NCI-H82 treated with DMSO at 0.1 percent for 48 hours (cell line): ENCODE measurements around the gene SLC8A1.

Experiments
- DNase-seq: peaks from one replicate; lab custom pipeline; 2025; ENCODE audit not compliant: unreplicated experiment; lab: John Stamatoyannopoulos, UW

The SLC8A1 gene

GRCh38 chr2:40166006-40166405, 285.9 kb downstream of the SLC8A1 start:
- DNase-seq, result no peak

- DNase-seq, result no peak
Measured at GRCh38 chr2:40165509-40165844, 286.4 kb downstream of the SLC8A1 start.

- DNase-seq, result no peak
Measured at GRCh38 chr2:40164736-40165508, 287.0 kb downstream of the SLC8A1 start.

GRCh38 chr2:40161986-40162385, 289.9 kb downstream of the SLC8A1 start:
- no peak for DNase-seq

GRCh38 chr2:40160751-40161218, 291.1 kb downstream of the SLC8A1 start:
- no peak for DNase-seq

GRCh38 chr2:40159333-40159732, 292.6 kb downstream of the SLC8A1 start:
- DNase-seq, result no peak

DNA sequence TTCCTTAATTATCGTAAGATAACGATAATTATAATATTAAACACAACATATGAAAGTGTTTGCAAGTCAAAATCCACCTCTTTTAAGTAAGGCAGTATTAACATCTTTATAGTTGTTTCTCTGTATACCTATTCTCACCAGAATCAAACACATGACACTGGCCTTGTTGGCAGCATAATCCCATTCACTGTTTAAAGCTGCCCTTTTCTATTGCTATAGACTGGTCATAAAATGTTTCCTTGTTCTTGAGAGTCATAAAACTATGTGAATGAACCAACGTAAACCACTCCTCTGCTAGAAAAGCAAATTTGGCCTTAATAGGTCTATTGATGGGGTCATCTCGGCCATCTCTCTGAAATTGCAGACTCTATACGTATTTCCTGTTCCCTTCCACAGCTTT, 293.1 kb downstream of the SLC8A1 start:
- DNase-seq, result no peak

- no peak for DNase-seq
Measured at GRCh38 chr2:40155728-40156127, 296.2 kb downstream of the SLC8A1 start.

- DNase-seq, result no peak
Measured at GRCh38 chr2:40150266-40150665, 301.6 kb downstream of the SLC8A1 start.

- DNase-seq, result no peak
Measured at GRCh38 chr2:40148334-40148733, 303.6 kb downstream of the SLC8A1 start.

GRCh38 chr2:40147360-40147759, 304.5 kb downstream of the SLC8A1 start:
- no peak for DNase-seq

- DNase-seq, result no peak
Measured at GRCh38 chr2:40144022-40144421, 307.9 kb downstream of the SLC8A1 start.

DNA sequence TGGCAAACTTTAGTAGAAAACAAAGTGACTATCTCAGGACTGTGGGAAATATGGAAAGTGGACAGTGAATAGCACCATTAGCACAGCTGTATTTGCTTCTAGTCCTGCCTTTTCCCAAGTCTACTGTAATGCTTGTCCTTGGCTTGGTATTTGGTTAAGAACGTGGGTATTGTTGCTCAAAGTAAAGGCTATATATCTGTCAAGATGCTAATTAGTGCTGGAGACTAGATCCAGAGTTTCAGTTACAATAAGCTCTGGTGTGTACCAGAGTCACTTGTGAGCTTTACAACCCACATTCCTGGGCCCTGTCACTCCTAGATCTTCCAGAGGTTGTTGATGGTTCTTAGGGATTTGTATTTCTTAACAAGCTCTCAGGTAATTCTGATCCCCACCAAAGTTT, 313.6 kb downstream of the SLC8A1 start:
- DNase-seq, result no peak

- DNase-seq, result no peak
Measured at GRCh38 chr2:40131081-40131704, 320.7 kb downstream of the SLC8A1 start.

DNA sequence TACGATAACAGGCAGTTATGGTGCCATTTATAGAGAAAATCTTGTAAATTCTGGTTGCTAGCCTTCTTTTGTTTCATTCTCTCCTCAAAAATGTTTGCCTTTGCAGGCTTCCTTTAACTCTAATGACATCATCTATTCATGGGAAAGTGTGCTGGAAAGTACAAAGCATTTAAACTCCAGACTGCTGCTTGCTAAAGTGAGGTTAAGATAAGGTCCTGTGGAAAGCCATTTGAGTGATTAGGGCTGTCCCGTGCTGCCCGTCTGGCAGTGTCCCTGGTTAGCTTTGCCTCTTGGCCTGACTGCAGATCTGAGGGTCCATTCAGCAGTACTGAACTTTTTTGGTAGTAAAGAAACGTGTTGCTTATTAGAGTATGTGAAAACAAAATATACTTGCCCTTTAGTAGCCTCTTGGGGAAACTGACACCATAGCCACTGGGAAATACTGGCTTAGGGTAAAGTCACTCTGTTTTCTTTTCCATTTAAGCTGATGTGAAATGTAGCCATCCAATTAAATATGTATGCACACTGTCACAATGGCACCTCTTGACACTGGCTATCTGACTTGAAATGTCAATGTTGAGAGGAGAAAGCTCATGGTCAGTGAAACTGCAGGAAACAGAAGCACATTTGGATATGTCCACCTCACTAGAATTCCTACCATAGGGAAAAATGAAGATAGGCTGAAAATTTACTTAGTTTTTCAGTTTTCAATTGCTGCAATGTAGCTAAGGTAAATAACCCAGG, 321.5 kb downstream of the SLC8A1 start:
- DNase-seq, result no peak

GRCh38 chr2:40129725-40130124, 322.2 kb downstream of the SLC8A1 start:
- no peak for DNase-seq

DNA sequence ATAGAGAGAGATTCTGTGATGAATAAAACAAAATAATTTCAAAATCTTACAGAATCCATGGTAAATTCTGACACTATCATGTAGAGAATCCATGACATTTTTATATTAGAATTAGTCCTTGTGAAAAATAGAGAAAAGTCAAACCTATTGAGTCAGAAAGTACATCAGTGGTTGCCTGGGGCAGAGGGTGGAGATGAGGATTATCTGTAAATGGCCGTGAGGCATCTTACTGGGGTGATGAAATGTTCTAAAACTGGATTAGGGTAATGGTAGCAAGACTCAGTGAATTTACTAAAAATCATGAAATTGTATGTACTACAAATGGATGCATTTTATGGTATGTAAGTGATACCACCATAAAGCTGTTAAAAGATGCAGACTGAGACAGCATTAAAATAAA, 323.1 kb downstream of the SLC8A1 start:
- no peak for DNase-seq

DNA sequence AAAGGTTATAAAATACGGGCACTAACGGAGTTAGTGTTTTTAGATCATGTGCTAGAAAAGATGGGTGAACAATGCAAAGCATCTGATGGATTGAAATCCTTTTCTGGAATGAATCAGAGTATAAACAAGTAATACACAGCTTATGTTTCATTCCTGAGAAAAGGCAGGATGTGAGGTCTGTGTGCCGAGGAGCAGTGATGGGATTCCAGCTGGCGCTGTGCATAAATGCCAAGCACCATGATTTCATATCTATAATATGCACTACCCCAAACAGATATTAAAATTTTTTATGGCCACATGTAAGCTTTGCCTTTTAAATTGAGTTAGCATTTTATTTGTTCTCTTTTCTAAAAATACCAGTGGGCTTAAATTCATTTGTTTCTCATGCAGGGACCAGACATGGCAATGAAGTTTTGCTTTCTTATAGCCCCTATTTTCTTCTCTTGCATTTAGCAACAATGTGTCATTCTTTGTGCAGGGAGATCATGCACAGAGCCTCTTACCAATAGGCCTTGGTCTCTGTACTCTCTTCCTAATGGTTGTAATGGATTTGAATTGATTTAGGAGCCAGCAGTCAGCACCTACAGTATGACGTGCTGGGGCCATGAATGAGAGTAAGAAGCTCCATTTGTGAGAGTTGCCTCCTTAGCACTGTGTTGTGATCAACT, 323.9 kb downstream of the SLC8A1 start:
- no peak for DNase-seq

- no peak for DNase-seq
Measured at GRCh38 chr2:40127146-40127545, 324.7 kb downstream of the SLC8A1 start.

GRCh38 chr2:40126006-40126405, 325.9 kb downstream of the SLC8A1 start:
- DNase-seq, result no peak

DNA sequence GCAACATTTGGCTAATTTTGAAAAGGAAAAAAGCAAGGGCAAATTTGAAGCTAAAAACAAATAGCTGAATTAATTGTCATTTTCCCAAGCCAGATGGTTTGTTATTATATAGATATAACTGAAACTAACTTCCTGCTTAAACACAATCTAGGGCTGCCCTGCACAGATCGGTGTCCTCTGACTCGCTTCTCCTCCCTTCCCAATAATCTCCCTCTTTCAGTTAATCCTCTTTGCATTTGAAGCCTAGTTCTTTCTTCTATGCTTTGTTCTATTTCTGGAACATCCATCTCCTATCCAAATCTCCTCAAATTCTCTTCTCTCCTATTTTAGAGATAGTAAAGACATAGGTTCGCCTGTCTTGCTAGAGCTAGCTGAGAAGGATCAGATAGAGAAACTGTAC, 328.1 kb downstream of the SLC8A1 start:
- peak; percentile 91 for DNase-seq

DNA sequence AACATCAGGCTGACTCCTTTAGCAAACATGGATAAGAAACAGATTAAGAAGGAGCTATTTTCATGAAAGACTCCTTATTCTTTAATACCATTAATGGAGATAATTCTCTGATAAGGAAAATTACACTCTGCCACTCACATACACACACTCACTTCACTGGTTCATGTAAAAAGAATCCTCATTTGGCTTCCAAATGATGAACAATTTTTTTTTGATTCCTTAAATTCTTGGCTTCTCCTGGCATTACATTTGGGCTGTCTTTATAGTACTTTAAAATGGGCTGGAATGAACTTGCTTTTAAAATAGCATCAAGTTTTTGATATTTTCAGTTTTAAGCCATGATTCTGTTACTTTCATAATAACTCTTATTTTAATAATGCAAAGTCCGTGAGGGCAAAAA, 328.6 kb downstream of the SLC8A1 start:
- DNase-seq, result no peak
